ENCODE results near the gene REXO4.

REXO4 gene

GRCh38 chr9:133421615-133422542 is 4.1 kb upstream of the REXO4 start, which contains the start of gene ADAMTS13:
Gene ADAMTS13 (plus strand): TSS chr9:133422367. CDS start chr9:133422444, 77 bp downstream.
- H3K4me3 ChIP-seq (ENCODE audit: low read depth, low read length): no peak within 1 kb of the TSS
- TF ChIP-seq CTCF (IDR thresholded peaks at IDR 0.05; ENCODE audit: borderline replicate concordance, insufficient read depth, low read depth, low read length): peak; percentile 46; the same call in 1 of the 2 replicates

GRCh38 chr9:133420392-133420827 is 2.6 kb upstream of the REXO4 start:
- H3K4me3 ChIP-seq (ENCODE audit: low read depth, low read length): no peak overlapping the region
- no peak for TF ChIP-seq CTCF (IDR thresholded peaks at IDR 0.05; ENCODE audit: borderline replicate concordance, insufficient read depth, low read depth, low read length)

- H3K4me3 ChIP-seq (ENCODE audit: low read depth, low read length): no peak overlapping the region
- TF ChIP-seq CTCF (IDR thresholded peaks at IDR 0.05; ENCODE audit: borderline replicate concordance, insufficient read depth, low read depth, low read length): no peak
Observed at GRCh38 chr9:133419005-133419404, 1.2 kb upstream of the REXO4 start.

GRCh38 chr9:133415170-133415569 is 2.6 kb downstream of the REXO4 start:
- no peak for TF ChIP-seq CTCF (IDR thresholded peaks at IDR 0.05; ENCODE audit: borderline replicate concordance, insufficient read depth, low read depth, low read length)
- no peak overlapping the region for H3K4me3 ChIP-seq (ENCODE audit: low read depth, low read length)

- H3K4me3 ChIP-seq (ENCODE audit: low read depth, low read length): no peak overlapping the region
- no peak for TF ChIP-seq CTCF (IDR thresholded peaks at IDR 0.05; ENCODE audit: borderline replicate concordance, insufficient read depth, low read depth, low read length)
Observed at GRCh38 chr9:133408042-133408441, 9.8 kb downstream of the REXO4 start.

GRCh38 chr9:133406480-133407307 is 11.1 kb downstream of the REXO4 start:
- TF ChIP-seq CTCF (IDR thresholded peaks at IDR 0.05; ENCODE audit: borderline replicate concordance, insufficient read depth, low read depth, low read length): peak; percentile 97
- no peak overlapping the region for H3K4me3 ChIP-seq (ENCODE audit: low read depth, low read length)

All from GM12875 (cell line).